IMR-90 (cell line): ENCODE measurements around the gene GSG1L. TPM values are rescaled to one million over a fixed set of nuclear protein-coding genes. Genes with fewer than 3 reads are reported as not detected.

Experiments
- ATAC-seq: fragments of 200-7000 bp; cut with Tn5 transposase; 2 replicates; pipeline ENCODE4 v1.9.1; 2020; ENCODE audit warnings: low read depth, mild to moderate bottlenecking, moderate library complexity
- BruUV-seq: library from RNA; stranded (reverse); fragments of 400-500 nt; replicated peaks from 2 replicates; lab custom pipeline; 2021; lab: Mats Ljungman, UMichigan
- CTCF ChIA-PET: fragments of 300-600 bp; formaldehyde crosslinking; extraction: SDS; loops from one replicate; lab custom pipeline; 2021; ENCODE audit warnings: antibody characterized with exemption; lab: Yijun Ruan, JAX
- POLR2A ChIA-PET: fragments of 300-600 bp; sonication (Branson Sonifier 250); formaldehyde crosslinking; loops from one replicate; lab custom pipeline; 2022; ENCODE audit warnings: antibody characterized with exemption; ENCODE audit not compliant: unreplicated experiment; lab: Charles Lee
- DNase-seq: peaks from one replicate; pipeline ENCODE4 v3.0.0; 2013
- H2AFZ ChIP-seq: replicated peaks from 2 replicates; pipeline ENCODE3; 2013; ENCODE audit warnings: low read length, mild to moderate bottlenecking; ENCODE audit not compliant: poor library complexity
- H2AK5ac ChIP-seq: 2 replicates; pipeline ENCODE4 v1.6.1; 2013; ENCODE audit warnings: low read depth, low read length, inconsistent platforms
- H2AK9ac ChIP-seq: replicated peaks from 2 replicates; pipeline ENCODE3; 2013; ENCODE audit warnings: mild to moderate bottlenecking, low read depth, low read length, moderate library complexity; ENCODE audit not compliant: poor library complexity
- H2BK120ac ChIP-seq: 2 replicates; pipeline ENCODE4 v1.6.1; 2013; ENCODE audit warnings: low read depth, low read length, inconsistent platforms
- H2BK15ac ChIP-seq: 3 replicates; pipeline ENCODE4 v1.6.1; 2013; ENCODE audit warnings: low read depth, low read length, inconsistent platforms
- H2BK20ac ChIP-seq: 2 replicates; pipeline ENCODE4 v1.6.1; 2013; ENCODE audit warnings: low read depth, mild to moderate bottlenecking, inconsistent platforms, low read length, moderate library complexity
- H2BK5ac ChIP-seq: 2 replicates; pipeline ENCODE4 v1.6.1; 2013; ENCODE audit warnings: mild to moderate bottlenecking, low read depth, low read length, inconsistent platforms; ENCODE audit not compliant: poor library complexity, severe bottlenecking
- H3K14ac ChIP-seq: replicated peaks from 2 replicates; pipeline ENCODE4 v1.6.1; 2013; ENCODE audit warnings: low read depth, low read length, inconsistent platforms
- H3K18ac ChIP-seq: 2 replicates; pipeline ENCODE4 v1.6.1; 2013; ENCODE audit warnings: low read depth, low read length, control low read depth
- H3K23ac ChIP-seq: 2 replicates; pipeline ENCODE4 v1.6.1; 2013; ENCODE audit warnings: low read depth, low read length, inconsistent platforms
- H3K27ac ChIP-seq: 2 replicates; pipeline ENCODE4 v1.5.1; 2013; ENCODE audit warnings: mild to moderate bottlenecking, control low read depth, low read length; ENCODE audit not compliant: insufficient read depth
- H3K27me3 ChIP-seq: 2 replicates; pipeline ENCODE4 v1.6.1; 2013; ENCODE audit warnings: low read length; ENCODE audit not compliant: control insufficient read depth, insufficient read depth
- H3K36me3 ChIP-seq: 2 replicates; pipeline ENCODE4 v1.6.1; 2013; ENCODE audit warnings: low read length, mixed read lengths; ENCODE audit not compliant: control insufficient read depth, insufficient read depth
- H3K4ac ChIP-seq: 2 replicates; pipeline ENCODE4 v1.6.1; 2013; ENCODE audit warnings: low read depth, low read length, inconsistent platforms
- H3K4me1 ChIP-seq: 2 replicates; pipeline ENCODE4 v1.6.1; 2013; ENCODE audit warnings: low read length, mixed read lengths; ENCODE audit not compliant: control insufficient read depth, insufficient read depth
- H3K4me2 ChIP-seq: 2 replicates; pipeline ENCODE4 v1.6.1; 2013; ENCODE audit warnings: low read depth, mild to moderate bottlenecking, control low read depth, low read length, moderate library complexity
- H3K4me3 ChIP-seq: 2 replicates; pipeline ENCODE4 v1.5.1; 2013; ENCODE audit warnings: low read depth, mild to moderate bottlenecking, control low read depth, low read length, moderate library complexity; ENCODE audit not compliant: insufficient read depth
- H3K56ac ChIP-seq: 2 replicates; pipeline ENCODE4 v1.6.1; 2013; ENCODE audit warnings: low read length, inconsistent platforms; ENCODE audit not compliant: insufficient read depth; ENCODE audit errors: extremely low read depth
- H3K79me1 ChIP-seq, 2 experiments: 2 replicates each; pipeline ENCODE4 v1.6.1; 2013; ENCODE audit warnings: low read length in 2 of 2, inconsistent platforms in 1 of 2, low read depth in 1 of 2
- H3K9ac ChIP-seq: 2 replicates; pipeline ENCODE4 v1.6.1; 2013; ENCODE audit warnings: low read depth, low read length, control low read depth
- H3K9me1 ChIP-seq: 2 replicates; pipeline ENCODE4 v1.6.1; 2013; ENCODE audit warnings: low read length, inconsistent platforms; ENCODE audit not compliant: insufficient read depth
- H3K9me3 ChIP-seq: 2 replicates; pipeline ENCODE4 v1.6.1; 2013; ENCODE audit warnings: low read length; ENCODE audit not compliant: control insufficient read depth, insufficient read depth
- H4K20me1 ChIP-seq: 2 replicates; pipeline ENCODE4 v1.6.1; 2013; ENCODE audit warnings: low read length, inconsistent platforms; ENCODE audit not compliant: insufficient read depth
- H4K5ac ChIP-seq: 2 replicates; pipeline ENCODE4 v1.6.1; 2013; ENCODE audit warnings: mild to moderate bottlenecking, low read depth, low read length, control low read depth
- H4K8ac ChIP-seq, 2 experiments: 2 replicates each; pipeline ENCODE4 v1.6.1; 2013; ENCODE audit warnings: low read depth in 2 of 2, low read length in 2 of 2, control low read depth in 1 of 2, inconsistent platforms in 1 of 2
- H4K91ac ChIP-seq: 2 replicates; pipeline ENCODE4 v1.6.1; 2013; ENCODE audit warnings: low read depth, low read length, inconsistent platforms; ENCODE audit not compliant: insufficient read depth
- BHLHE40 ChIP-seq: fragments of 150-350 bp; IDR thresholded peaks from 2 replicates; pipeline ENCODE4 v1.6.1; 2016; ENCODE audit warnings: mild to moderate bottlenecking, low read depth, low read length
- CHD1 ChIP-seq: IDR thresholded peaks from 2 replicates; pipeline ENCODE4 v1.6.1; 2012; ENCODE audit warnings: low read depth, low read length, improper control_type of control experiment
- FOS ChIP-seq: fragments of 150-350 bp; IDR thresholded peaks from 2 replicates; pipeline ENCODE4 v1.6.1; 2016; ENCODE audit warnings: low read depth, low read length
- MAFK ChIP-seq: IDR thresholded peaks from 2 replicates; pipeline ENCODE4 v1.6.1; 2012; ENCODE audit warnings: low read depth, low read length, improper control_type of control experiment
- MXI1 ChIP-seq: IDR thresholded peaks from 2 replicates; pipeline ENCODE4 v1.6.1; 2012; ENCODE audit warnings: low read depth, mild to moderate bottlenecking, low read length, moderate library complexity, borderline replicate concordance
- NFE2L2 ChIP-seq: fragments of 150-350 bp; IDR thresholded peaks from 2 replicates; pipeline ENCODE4 v1.6.1; 2016; ENCODE audit warnings: low read depth, mild to moderate bottlenecking, low read length
- RAD21 ChIP-seq: IDR thresholded peaks from 2 replicates; pipeline ENCODE4 v1.6.1; 2012; ENCODE audit warnings: low read length, improper control_type of control experiment
- RCOR1 ChIP-seq: IDR thresholded peaks from 2 replicates; pipeline ENCODE4 v1.6.1; 2012; ENCODE audit warnings: mild to moderate bottlenecking, low read length, improper control_type of control experiment; ENCODE audit not compliant: insufficient replicate concordance
- SMC3 ChIP-seq: fragments of 150-350 bp; IDR thresholded peaks from 2 replicates; pipeline ENCODE4 v1.6.1; 2016; ENCODE audit warnings: low read depth, mild to moderate bottlenecking, antibody characterized with exemption, low read length, moderate library complexity
- WGBS, 2 experiments: methylation state at CpG; one replicate each; pipeline versions ENCODE4 v1.1.5 to v1.1.7; 2013; ENCODE audit warnings: missing lambda C conversion rate in 2 of 2; ENCODE audit not compliant: insufficient read length in 1 of 2; ENCODE audit errors: extremely low coverage in 2 of 2; 5-methylcytosine and 5-hydroxymethylcytosine counted together
- dilution Hi-C: fragments of 300-500 bp; cut with HindIII; formaldehyde crosslinking; loops from one replicate; pipeline ENCODE4 v1.14.3; 2018; ENCODE audit warnings: low sequenced_read_pairs; ENCODE audit not compliant: unreplicated experiment
- in situ Hi-C: fragments of 300-500 bp; cut with MboI; formaldehyde crosslinking; loops from 3 replicates; pipeline ENCODE4 v1.14.3; 2019; ENCODE audit warnings: low sequenced_read_pairs, inconsistent platforms, mixed read lengths
- intact Hi-C: fragments of 100-400 bp; cut with micrococcal nuclease; formaldehyde crosslinking; loops from 2 replicates; pipeline ENCODE4 v1.10.0; 2022
- polyA plus RNA-seq, 3 experiments: library from polyadenylated mRNA; depleted of rRNA; stranded (reverse); fragments of >200 nt; gene quantifications; 2 replicates each; pipeline ENCODE4 v1.2.3, GENCODE V29; 2012; ENCODE audit warnings: low replicate concordance in 1 of 3
- total RNA-seq: library from RNA; depleted of rRNA; stranded (reverse); fragments of >200 nt; gene quantifications from 2 replicates; pipeline ENCODE4 v1.2.3, GENCODE V29; 2012
- TF ChIP-seq, protein P1 (sequence below): fragments of 150-350 bp; IDR thresholded peaks from 2 replicates; pipeline ENCODE4 v1.6.1; 2016; ENCODE audit warnings: low read depth, mild to moderate bottlenecking, low read length, moderate library complexity, borderline replicate concordance

Gene GSG1L
- total and polyA plus RNA-seq, 2 of the 4 experiments (the other 2 are of a cell fraction): not detected

DNA sequence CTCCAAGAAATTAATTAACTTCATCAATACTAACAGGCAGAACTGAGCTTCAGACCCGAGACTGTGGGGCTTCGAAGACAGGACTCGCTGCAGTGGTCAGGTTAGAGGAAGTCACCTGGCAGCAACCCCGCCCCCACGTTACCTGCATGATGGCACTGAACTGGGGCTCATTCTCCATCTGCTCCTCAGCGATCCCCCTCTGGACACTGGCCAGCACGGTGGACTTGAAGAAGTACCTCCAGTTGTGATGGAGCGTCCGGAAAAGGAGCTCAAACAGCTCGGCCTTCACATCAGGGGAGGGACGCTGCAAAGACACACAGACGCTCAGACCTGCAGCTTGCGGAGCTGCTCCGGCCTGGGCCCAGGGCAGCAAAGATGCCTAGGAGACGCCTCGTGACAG is 40.9 kb upstream of the GSG1L start:
- H3K56ac ChIP-seq: no peak overlapping the region
- no peak overlapping the region for H4K5ac ChIP-seq
- peaks cover 79% of the 10 kb centered on the region for H3K36me3 ChIP-seq
- H3K27me3 ChIP-seq: no peaks in the 10 kb centered on the region
- 99% methylated on average over 15 of the region's 16 CpGs; no CpG with 5 or more reads in 1 of the 2 experiments for WGBS, 2 experiments
- ChIA-PET CTCF (no interaction called here), POLR2A (no interaction called here)
- no peak overlapping the region for H2AFZ ChIP-seq
- no peak overlapping the region for H3K4me2 ChIP-seq
- H4K91ac ChIP-seq: no peak overlapping the region
- H3K9ac ChIP-seq: no peak overlapping the region
- H3K4me3 ChIP-seq: no peak overlapping the region
- in situ Hi-C loops (loop anchor here (10.0 kb wide), 1 partner anchor 60 kb away; no protein-coding TSS in a partner anchor), dilution Hi-C loops (no loop called here), intact Hi-C loops (no loop called here)
- H4K8ac ChIP-seq: no peak overlapping the region
- H3K4me1 ChIP-seq: no peaks in the 10 kb centered on the region
- no peak overlapping the region for H2BK5ac ChIP-seq
- TF ChIP-seq, protein P1, sequence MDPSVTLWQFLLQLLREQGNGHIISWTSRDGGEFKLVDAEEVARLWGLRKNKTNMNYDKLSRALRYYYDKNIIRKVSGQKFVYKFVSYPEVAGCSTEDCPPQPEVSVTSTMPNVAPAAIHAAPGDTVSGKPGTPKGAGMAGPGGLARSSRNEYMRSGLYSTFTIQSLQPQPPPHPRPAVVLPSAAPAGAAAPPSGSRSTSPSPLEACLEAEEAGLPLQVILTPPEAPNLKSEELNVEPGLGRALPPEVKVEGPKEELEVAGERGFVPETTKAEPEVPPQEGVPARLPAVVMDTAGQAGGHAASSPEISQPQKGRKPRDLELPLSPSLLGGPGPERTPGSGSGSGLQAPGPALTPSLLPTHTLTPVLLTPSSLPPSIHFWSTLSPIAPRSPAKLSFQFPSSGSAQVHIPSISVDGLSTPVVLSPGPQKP: no peak
- TF ChIP-seq FOS (no peak), CHD1 (no peak), RAD21 (no peak), BHLHE40 (no peak), RCOR1 (no peak), NFE2L2 (no peak), SMC3 (no peak), MXI1 (no peak), MAFK (no peak)
- no peak overlapping the region for H3K23ac ChIP-seq
- H2BK120ac ChIP-seq: no peak overlapping the region
- no TSS peak for BruUV-seq
- no peak overlapping the region for H3K27ac ChIP-seq
- no peak overlapping the region for H2AK5ac ChIP-seq
- H3K18ac ChIP-seq: no peak overlapping the region
- no peak overlapping the region for H2BK20ac ChIP-seq
- H3K79me1 ChIP-seq: peaks cover 25 to 44% of the 10 kb centered on the region in 2 experiments; a peak in 3 of 4 replicates
- H3K9me1 ChIP-seq: peaks cover 7% of the 10 kb centered on the region
- ATAC-seq (no peak), DNase-seq (no peak)
- no peak overlapping the region for H3K14ac ChIP-seq
- no peak overlapping the region for H2AK9ac ChIP-seq
- no peak overlapping the region for H2BK15ac ChIP-seq
- no peak overlapping the region for H3K4ac ChIP-seq
- peaks cover 15% of the 10 kb centered on the region for H4K20me1 ChIP-seq
- no peaks in the 10 kb centered on the region for H3K9me3 ChIP-seq
